Activated T-helper 1 cell treated with anti-CD3 and anti-CD28 coated beads, Interleukin-12 subunit alpha, Interleukin-12 subunit beta, Interleukin-2, Interleukin-4 antibody, amounts not matched to agents 30 ng/mL and 10 ng/mL and 1 ng/mL, durations not matched to agents 14 hours and 24 hours and 36 hours (primary cell): ENCODE results near the gene IGLL1. TPM values are rescaled to one million over a fixed set of nuclear protein-coding genes. Genes with fewer than 3 reads are reported as not detected.
"Not testable (repeated sequence)": the region's sequence is repeated elsewhere in the genome, so short reads cannot be mapped to it uniquely, and the experiment has no call there.

Experiments used
- DNase-seq: peaks from one replicate; pipeline ENCODE4 v3.0.0; 2021; ENCODE audit warnings: low spot score
- H3K27ac Mint-ChIP-seq: one replicate; pipeline ENCODE4 v1.8.0; 2021; ENCODE audit warnings: mild to moderate bottlenecking, mixed read lengths
- H3K27me3 Mint-ChIP-seq: one replicate; pipeline ENCODE4 v1.8.0; 2022; ENCODE audit warnings: mild to moderate bottlenecking, moderate library complexity, mixed read lengths; ENCODE audit not compliant: insufficient read depth
- H3K36me3 Mint-ChIP-seq: one replicate; pipeline ENCODE4 v1.8.0; 2021; ENCODE audit warnings: low read depth, mixed read lengths
- H3K4me1 Mint-ChIP-seq: one replicate; pipeline ENCODE4 v1.8.0; 2021; ENCODE audit warnings: low read depth, mixed read lengths
- H3K4me3 Mint-ChIP-seq: one replicate; pipeline ENCODE4 v1.8.0; 2021; ENCODE audit warnings: mild to moderate bottlenecking, moderate library complexity, mixed read lengths
- H3K9me3 Mint-ChIP-seq: one replicate; pipeline ENCODE4 v1.8.0; 2021; ENCODE audit warnings: mixed read lengths
- intact Hi-C: fragments of 100-400 bp; cut with micrococcal nuclease; formaldehyde crosslinking; loops from one replicate; pipeline ENCODE4 v1.15.1; 2024
- total RNA-seq: library from RNA; stranded (reverse); gene quantifications from 2 replicates; pipeline ENCODE4 v1.2.3, GENCODE V29; 2022

IGLL1 gene
- total RNA-seq, 1 donor from 2014 or later = not detected

- no peaks in the 10 kb centered on the region for H3K9me3 Mint-ChIP-seq
- H3K27ac Mint-ChIP-seq = no peak overlapping the region
- intact Hi-C loops = no loop called here
- DNase-seq = no peak
- no peaks in the 10 kb centered on the region for H3K4me1 Mint-ChIP-seq
- H3K27me3 Mint-ChIP-seq = peaks cover 10% of the 10 kb centered on the region
- H3K4me3 Mint-ChIP-seq = no peak overlapping the region
- H3K36me3 Mint-ChIP-seq = no peaks in the 10 kb centered on the region
These were observed 810 bp downstream of the IGLL1 start for GRCh38 chr22:23579280-23579679.

DNA sequence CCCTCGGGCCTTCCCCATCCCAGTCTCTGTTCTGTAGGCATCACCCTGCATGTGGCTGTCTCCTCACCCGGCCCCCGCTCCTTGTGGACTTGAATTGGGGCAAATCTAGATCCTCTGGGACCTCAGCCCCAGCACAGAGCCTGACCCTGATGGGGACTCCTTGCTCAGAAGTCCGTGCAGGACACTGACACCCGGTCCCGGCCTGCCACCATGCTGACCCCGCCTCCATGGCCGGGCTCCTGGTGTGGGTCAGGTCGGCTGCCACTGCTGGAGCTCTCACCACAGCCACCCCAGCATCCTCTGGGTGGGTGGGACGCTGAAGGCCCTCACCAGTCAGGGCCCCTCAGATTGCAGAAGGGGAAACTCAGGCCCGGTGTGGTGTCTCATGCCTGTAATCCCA, 1.8 kb downstream of the IGLL1 start:
- no peak for DNase-seq
- intact Hi-C loops = no loop called here

GRCh38 chr22:23576681-23577080, 3.4 kb downstream of the IGLL1 start:
- H3K27ac Mint-ChIP-seq = no peak overlapping the region
- no peak overlapping the region for H3K4me3 Mint-ChIP-seq
- no peaks in the 10 kb centered on the region for H3K9me3 Mint-ChIP-seq
- intact Hi-C loops = no loop called here
- no peak for DNase-seq
- no peaks in the 10 kb centered on the region for H3K36me3 Mint-ChIP-seq
- peaks cover 7% of the 10 kb centered on the region for H3K27me3 Mint-ChIP-seq
- H3K4me1 Mint-ChIP-seq = no peaks in the 10 kb centered on the region

More for the DNA sequence above, 1.8 kb downstream of the IGLL1 start:
- no peak overlapping the region for H3K4me3 Mint-ChIP-seq
- H3K27ac Mint-ChIP-seq = no peak overlapping the region
- peaks cover 9% of the 10 kb centered on the region for H3K27me3 Mint-ChIP-seq
- H3K4me1 Mint-ChIP-seq = no peaks in the 10 kb centered on the region
- H3K9me3 Mint-ChIP-seq = no peaks in the 10 kb centered on the region
- H3K36me3 Mint-ChIP-seq = no peaks in the 10 kb centered on the region

- no peak for DNase-seq
- Mint-ChIP-seq H3K4me1 (no peaks in the 10 kb centered on the region), H3K36me3 (no peaks in the 10 kb centered on the region), H3K4me3 (no peak overlapping the region), H3K9me3 (no peaks in the 10 kb centered on the region), H3K27me3 (peaks cover 9% of the 10 kb centered on the region), H3K27ac (no peak overlapping the region)
- intact Hi-C loops = no loop called here
These were observed 4.5 kb downstream of the IGLL1 start for GRCh38 chr22:23575601-23576000.

DNA sequence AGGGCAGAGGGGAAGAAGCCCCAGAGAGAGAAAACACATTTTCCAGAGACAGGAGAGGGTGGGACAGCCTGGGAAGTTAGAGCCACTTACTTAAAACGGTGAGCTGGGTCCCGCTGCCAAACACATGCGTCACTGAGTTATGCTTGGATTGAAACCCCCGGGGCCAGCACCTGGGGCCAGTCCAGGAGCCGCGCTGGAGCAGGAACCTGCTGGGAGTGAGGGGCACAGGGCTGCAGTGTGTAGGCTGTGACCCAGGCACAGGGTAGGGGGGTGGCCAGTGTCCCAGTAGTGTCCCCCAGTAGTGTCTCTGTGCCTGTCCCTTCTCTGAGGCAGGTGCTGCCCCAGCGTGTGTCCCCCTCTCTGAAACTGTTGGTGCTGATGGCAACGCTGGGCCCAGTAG, 5.2 kb downstream of the IGLL1 start:
- no peak for DNase-seq
- Mint-ChIP-seq H3K27me3 (peaks cover 9% of the 10 kb centered on the region), H3K27ac (no peak overlapping the region), H3K4me3 (no peak overlapping the region), H3K9me3 (no peaks in the 10 kb centered on the region), H3K4me1 (no peaks in the 10 kb centered on the region), H3K36me3 (no peaks in the 10 kb centered on the region)
- intact Hi-C loops = no loop called here

DNA sequence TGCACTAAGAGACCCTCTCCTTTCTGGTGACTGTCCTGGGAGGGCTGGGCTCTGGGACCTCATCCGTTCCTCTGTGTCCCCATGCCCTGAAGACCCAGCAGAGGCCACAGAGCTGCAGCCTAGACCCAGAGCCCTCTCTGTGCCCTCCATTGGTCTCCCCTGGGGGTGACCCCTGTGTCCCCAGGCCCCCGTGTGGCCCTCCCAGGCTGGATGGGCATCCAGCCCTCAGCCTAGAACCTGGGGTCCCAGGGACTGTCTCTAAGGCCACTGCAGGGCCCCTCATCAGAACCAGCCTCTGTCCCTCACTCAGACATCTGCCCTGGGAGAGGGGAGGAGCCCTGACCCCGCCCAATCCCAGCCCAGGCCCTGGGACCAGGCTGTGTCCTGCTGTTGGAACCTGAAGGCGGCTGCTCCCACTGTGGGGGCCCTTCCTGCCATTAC, 5.7 kb downstream of the IGLL1 start:
- H3K27ac Mint-ChIP-seq = no peak overlapping the region
- H3K36me3 Mint-ChIP-seq = no peaks in the 10 kb centered on the region
- H3K4me1 Mint-ChIP-seq = no peaks in the 10 kb centered on the region
- peaks cover 9% of the 10 kb centered on the region for H3K27me3 Mint-ChIP-seq
- no peak for DNase-seq
- H3K9me3 Mint-ChIP-seq = no peaks in the 10 kb centered on the region
- H3K4me3 Mint-ChIP-seq = no peak overlapping the region
- intact Hi-C loops = no loop called here

DNA sequence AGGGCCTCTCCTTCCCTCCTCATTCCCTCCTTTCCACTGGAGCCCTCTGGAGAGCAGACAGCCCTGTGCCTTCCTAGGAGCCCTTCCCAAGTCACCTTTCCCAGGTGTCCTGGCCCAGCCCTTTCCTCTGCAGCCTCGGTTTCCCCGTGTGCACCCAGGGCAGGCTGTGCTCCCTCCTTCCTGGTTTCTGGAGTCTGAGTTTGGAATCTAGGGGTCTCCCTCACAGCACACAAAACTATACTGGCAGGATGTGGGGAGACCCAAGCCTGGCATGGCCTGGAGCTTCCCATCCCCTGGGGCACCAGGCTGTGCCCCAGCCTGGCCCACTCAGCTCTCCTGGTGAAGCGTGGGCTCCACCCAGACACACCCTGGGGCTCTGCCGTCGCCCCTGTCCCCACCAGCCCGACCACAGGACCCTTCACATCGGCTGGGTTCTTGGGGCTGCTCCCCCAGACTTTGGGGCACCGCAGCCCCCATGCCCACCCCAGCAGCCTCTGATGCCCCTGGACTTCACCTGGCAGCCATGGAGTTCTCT, 6.3 kb downstream of the IGLL1 start:
- H3K36me3 Mint-ChIP-seq, H3K27me3 Mint-ChIP-seq, H3K9me3 Mint-ChIP-seq, DNase-seq, H3K4me3 Mint-ChIP-seq, H3K27ac Mint-ChIP-seq, intact Hi-C loops, H3K4me1 Mint-ChIP-seq: not testable (repeated sequence)

- H3K4me1 Mint-ChIP-seq, DNase-seq, H3K4me3 Mint-ChIP-seq, H3K27ac Mint-ChIP-seq, H3K36me3 Mint-ChIP-seq, H3K9me3 Mint-ChIP-seq, intact Hi-C loops: not testable (repeated sequence)
- peaks cover 14% of the 10 kb centered on the region for H3K27me3 Mint-ChIP-seq
These were observed 7.0 kb downstream of the IGLL1 start for GRCh38 chr22:23573106-23573505.

DNA sequence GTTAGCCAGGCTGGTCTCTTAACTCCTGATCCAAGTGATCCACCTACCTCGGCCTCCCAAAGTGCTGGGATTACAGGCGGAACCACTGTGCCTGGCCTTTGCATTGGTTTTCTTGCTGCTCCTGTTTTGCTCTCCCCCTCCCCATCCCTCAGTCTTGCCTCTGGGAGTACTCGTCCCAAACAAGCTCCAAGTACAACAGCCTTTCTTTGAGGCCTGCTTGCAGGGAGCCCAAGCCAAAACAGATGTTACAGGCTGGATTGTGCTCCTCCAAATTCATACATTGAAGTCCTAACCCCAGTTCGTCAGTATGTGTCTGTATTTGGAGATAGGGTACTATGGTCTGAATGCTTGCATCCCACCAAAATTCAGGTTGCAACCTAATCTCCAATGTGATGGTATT, 8.6 kb downstream of the IGLL1 start:
- H3K27ac Mint-ChIP-seq = no peak overlapping the region
- no peak overlapping the region for H3K4me3 Mint-ChIP-seq
- H3K27me3 Mint-ChIP-seq = peaks cover 21% of the 10 kb centered on the region
- H3K9me3 Mint-ChIP-seq = no peaks in the 10 kb centered on the region
- no peaks in the 10 kb centered on the region for H3K4me1 Mint-ChIP-seq
- no peaks in the 10 kb centered on the region for H3K36me3 Mint-ChIP-seq
- DNase-seq = no peak
- intact Hi-C loops = no loop called here

GRCh38 chr22:23570681-23571080, 9.4 kb downstream of the IGLL1 start:
- Mint-ChIP-seq H3K4me3 (no peak overlapping the region), H3K36me3 (no peaks in the 10 kb centered on the region), H3K9me3 (no peaks in the 10 kb centered on the region), H3K27ac (no peak overlapping the region), H3K27me3 (peaks cover 21% of the 10 kb centered on the region), H3K4me1 (peaks cover 2% of the 10 kb centered on the region)
- no peak for DNase-seq
- intact Hi-C loops = no loop called here

DNA sequence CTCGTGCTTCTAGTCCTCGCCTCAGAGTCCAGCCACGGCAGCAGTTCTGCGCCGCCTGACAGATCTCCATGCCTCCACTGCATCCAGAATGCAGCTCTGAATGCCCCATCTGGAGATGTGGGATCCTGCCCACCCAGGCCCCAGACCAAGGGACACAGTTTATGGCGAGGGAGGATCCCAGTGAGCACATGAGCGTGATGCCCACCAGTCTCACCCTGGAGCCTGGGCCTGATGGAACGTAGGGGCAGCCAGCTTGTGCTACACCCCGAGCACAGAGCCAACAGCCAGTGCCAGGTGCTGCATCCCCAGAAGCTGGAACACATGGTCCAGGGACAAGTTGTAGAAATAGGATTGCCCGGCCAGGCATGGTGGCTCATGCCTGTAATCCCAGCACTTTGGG, 10.4 kb downstream of the IGLL1 start:
- intact Hi-C loops = no loop called here
- H3K4me1 Mint-ChIP-seq = peaks cover 6% of the 10 kb centered on the region
- H3K27ac Mint-ChIP-seq = no peak overlapping the region
- DNase-seq = no peak
- H3K9me3 Mint-ChIP-seq = no peaks in the 10 kb centered on the region
- no peaks in the 10 kb centered on the region for H3K36me3 Mint-ChIP-seq
- peaks cover 28% of the 10 kb centered on the region for H3K27me3 Mint-ChIP-seq
- H3K4me3 Mint-ChIP-seq = no peak overlapping the region

GRCh38 chr22:23569291-23569690, 10.8 kb downstream of the IGLL1 start:
- no peak overlapping the region for H3K27ac Mint-ChIP-seq
- intact Hi-C loops = no loop called here
- peaks cover 6% of the 10 kb centered on the region for H3K4me1 Mint-ChIP-seq
- DNase-seq = no peak
- H3K9me3 Mint-ChIP-seq = no peaks in the 10 kb centered on the region
- no peak overlapping the region for H3K4me3 Mint-ChIP-seq
- no peaks in the 10 kb centered on the region for H3K36me3 Mint-ChIP-seq
- peaks cover 32% of the 10 kb centered on the region for H3K27me3 Mint-ChIP-seq

DNA sequence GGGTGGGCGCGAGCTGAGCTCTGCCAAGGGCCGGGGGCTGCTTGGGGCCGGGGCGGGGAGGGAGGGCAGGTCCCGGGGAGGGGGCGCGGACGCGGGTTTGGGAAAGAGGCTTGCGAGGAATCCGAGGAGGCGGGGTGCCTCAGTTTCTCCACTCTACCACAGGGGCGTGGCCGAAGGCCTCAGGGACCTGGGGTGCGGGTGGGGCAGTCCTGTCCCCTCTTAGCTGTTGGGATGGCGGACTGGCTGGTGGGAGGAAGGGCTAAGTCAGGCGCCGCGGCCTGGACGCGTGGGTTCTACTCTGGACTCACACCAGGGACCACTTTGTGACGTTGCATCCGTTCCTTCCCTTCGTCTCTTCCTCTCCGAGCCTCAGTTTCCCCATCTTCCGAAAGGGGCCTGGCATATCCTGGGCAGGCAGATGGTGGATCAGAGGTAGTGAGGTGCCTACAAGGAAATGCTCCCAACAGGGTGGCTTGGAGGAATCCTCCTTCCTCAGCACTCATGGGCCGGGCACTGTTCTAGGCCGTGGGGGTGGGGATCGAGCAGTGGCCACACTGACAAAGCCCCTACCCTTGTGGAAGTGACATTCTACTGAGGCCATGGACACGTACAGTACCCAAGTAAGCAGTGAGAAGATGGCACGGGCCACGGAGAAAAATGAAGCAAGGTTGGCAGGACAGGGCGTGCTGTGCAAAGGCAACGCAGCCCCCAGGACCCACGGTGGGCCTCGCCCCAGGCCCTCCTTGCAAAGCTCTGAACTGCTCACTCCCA, 13.2 kb downstream of the IGLL1 start:
- Mint-ChIP-seq H3K36me3 (no peaks in the 10 kb centered on the region), H3K27me3 (peaks cover 39% of the 10 kb centered on the region), H3K4me3 (no peak overlapping the region), H3K4me1 (peaks cover 6% of the 10 kb centered on the region), H3K27ac (no peak overlapping the region), H3K9me3 (no peaks in the 10 kb centered on the region)
- intact Hi-C loops = no loop called here
- DNase-seq = no peak
